T-cell (primary cell): ENCODE results near the gene APOF. TPM values are rescaled to one million over a fixed set of nuclear protein-coding genes. Genes with fewer than 3 reads are reported as not detected.
A peak's percentile ranks its signal among the peaks of the same experiment; 100 is the strongest.
"Not testable (repeated sequence)": the region's sequence is repeated elsewhere in the genome, so short reads cannot be mapped to it uniquely, and the experiment has no call there.

Source experiments
- ATAC-seq, 4 experiments: fragments of 200-7000 bp in 3 of 4; fragments of 150-1000 bp in 1 of 4; cut with Tn5 transposase; replicated peaks in 1 of 4; 1 replicate in 3 of 4; 2 replicates in 1 of 4; pipeline ENCODE4 v1.10.0; 2021; ENCODE audit warnings: moderate library complexity in 3 of 4, mild to moderate bottlenecking in 2 of 4, moderate number of reproducible peaks in 1 of 4
- CTCF ChIA-PET, 2 donors: fragments of 300-600 bp; sonication (Branson Sonifier 250); formaldehyde crosslinking; loops; one replicate each; lab custom pipeline; 2022; ENCODE audit warnings: antibody characterized with exemption in 2 of 2; lab: Charles Lee
- POLR2A ChIA-PET, 2 donors: fragments of 300-600 bp; sonication (Branson Sonifier 250); formaldehyde crosslinking; loops; one replicate each; lab custom pipeline; 2022; ENCODE audit warnings: antibody characterized with exemption in 2 of 2; lab: Charles Lee
- DNase-seq, 35 experiments: peaks; one replicate each; pipeline versions ENCODE4 v3.0.0 to v3.0.0-alpha.2; 2013 to 2023
- H3K27ac ChIP-seq: one replicate; pipeline ENCODE4 v1.5.1; 2013; ENCODE audit warnings: low read length
- H3K27me3 ChIP-seq, 2 experiments: replicated peaks in 1 of 2; 1 replicate in 1 of 2; 2 replicates in 1 of 2; pipeline versions ENCODE4 v1.6.1 to v1.7.0; 2013; ENCODE audit warnings: low read length in 1 of 2, mixed read lengths in 1 of 2; ENCODE audit not compliant: control insufficient read depth in 2 of 2, insufficient read depth in 2 of 2; ENCODE audit errors: extremely low read depth in 1 of 2
- H3K36me3 ChIP-seq, 2 donors: 1 replicate in 1 of 2; 2 replicates in 1 of 2; pipeline versions ENCODE4 v1.6.1 to v1.7.0; 2013; ENCODE audit warnings: low read length in 1 of 2; ENCODE audit not compliant: control insufficient read depth in 2 of 2, insufficient read depth in 1 of 2; ENCODE audit errors: extremely low read depth in 1 of 2
- H3K4me1 ChIP-seq, 2 experiments: 1 replicate in 1 of 2; 2 replicates in 1 of 2; pipeline versions ENCODE4 v1.6.1 to v1.7.0; 2013; ENCODE audit warnings: low read length in 2 of 2, mixed read lengths in 1 of 2; ENCODE audit not compliant: insufficient read depth in 2 of 2, control insufficient read depth in 1 of 2; ENCODE audit errors: extremely low read depth in 1 of 2
- H3K4me3 ChIP-seq, 2 donors: 1 replicate in 1 of 2; 2 replicates in 1 of 2; pipeline versions ENCODE4 v1.5.1 to v1.7.0; 2013; ENCODE audit warnings: mild to moderate bottlenecking in 2 of 2, low read length in 1 of 2, moderate library complexity in 1 of 2; ENCODE audit not compliant: control insufficient read depth in 1 of 2; ENCODE audit errors: extremely low read depth in 1 of 2
- H3K9me3 ChIP-seq: 2 replicates; pipeline ENCODE4 v1.7.0; 2013
- H3K27ac Mint-ChIP-seq, 2 donors: one replicate each; pipeline ENCODE4 v1.8.0; 2020 to 2021; ENCODE audit warnings: mild to moderate bottlenecking in 2 of 2, mixed read lengths in 2 of 2
- H3K27me3 Mint-ChIP-seq, 2 donors: one replicate each; pipeline ENCODE4 v1.8.0; 2021 to 2022; ENCODE audit warnings: mixed read lengths in 2 of 2
- H3K36me3 Mint-ChIP-seq: one replicate; pipeline ENCODE4 v1.8.0; 2021; ENCODE audit warnings: mixed read lengths
- H3K4me1 Mint-ChIP-seq, 3 donors: one replicate each; pipeline ENCODE4 v1.8.0; 2020 to 2022; ENCODE audit warnings: mixed read lengths in 3 of 3, mild to moderate bottlenecking in 1 of 3
- H3K4me3 Mint-ChIP-seq, 3 donors: one replicate each; pipeline ENCODE4 v1.8.0; 2020 to 2022; ENCODE audit warnings: mild to moderate bottlenecking in 3 of 3, mixed read lengths in 3 of 3, moderate library complexity in 3 of 3
- H3K9me3 Mint-ChIP-seq, 3 donors: one replicate each; pipeline ENCODE4 v1.8.0; 2020 to 2022; ENCODE audit warnings: mixed read lengths in 3 of 3
- WGBS: methylation state at CpG from one replicate; pipeline ENCODE4 v1.1.5; 2013; ENCODE audit warnings: missing lambda C conversion rate; ENCODE audit not compliant: insufficient coverage; 5-methylcytosine and 5-hydroxymethylcytosine counted together
- total RNA-seq, 35 experiments: library from RNA in 6 of 35; stranded (reverse) in 6 of 35; fragments of 120-200 nt in 1 of 35; gene quantifications; one replicate each; pipeline versions ENCODE4 v1.2.1 to v1.2.4 and lab custom pipeline; 2013 to 2026

The APOF gene
- total RNA-seq, 5 donors from 2014 or later (not counting 1 experiment from before 2014, with no cell fraction given): not detected

DNA sequence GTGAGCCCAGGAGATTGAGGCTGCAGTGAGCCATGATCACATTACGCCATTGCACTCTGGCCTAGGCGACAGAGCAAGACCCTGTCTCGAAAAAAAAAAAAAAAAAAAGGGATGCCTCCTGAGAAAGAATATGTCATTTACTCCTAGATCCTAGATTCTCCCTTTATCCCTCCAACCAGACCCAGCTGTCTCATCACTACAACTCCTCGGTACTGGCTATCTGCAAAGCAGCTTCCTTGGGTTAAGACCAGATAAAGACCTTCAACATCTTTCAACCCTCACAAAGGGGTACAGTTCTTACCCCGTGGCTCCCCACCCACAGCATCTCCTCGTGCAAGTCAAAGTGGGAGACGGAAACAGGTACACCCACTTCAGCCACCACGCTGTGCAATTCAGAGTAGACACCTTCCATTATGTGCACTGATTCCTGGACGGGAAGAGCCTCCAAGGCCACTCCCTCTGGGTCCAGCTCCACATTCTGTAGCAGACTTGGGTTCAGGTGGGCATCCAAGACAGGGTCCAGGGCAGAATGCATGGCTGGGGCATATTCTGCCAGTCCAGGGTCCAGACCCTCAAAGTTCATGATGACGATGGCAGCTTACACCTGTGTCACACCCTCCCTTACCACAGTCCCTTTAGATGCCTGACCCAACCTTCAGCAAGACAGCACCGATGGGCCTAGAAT is 30.0 kb downstream of the APOF start:
- no peaks in the 10 kb centered on the region for H3K9me3 ChIP-seq
- H3K27ac Mint-ChIP-seq: peak overlapping the region; percentile 100
- peaks cover 4 to 8% of the 10 kb centered on the region in 2 donors for H3K36me3 ChIP-seq
- WGBS: 76% methylated on average over 8 of the region's 11 CpGs
- CTCF ChIA-PET: interaction anchor here (0.7 to 2.5 kb wide), 7 partner anchors 17 to 132 kb away, joined by 4 to 19 read pairs (median 8); partner anchors contain the start of genes CNPY2 (in 1 of the 2) and STAT2 (in 1 of the 2)
- DNase-seq (peak in 1 of 35 experiments; percentile 10), ATAC-seq (no peak)
- no peaks in the 10 kb centered on the region for H3K27me3 ChIP-seq
- peak overlapping the region; percentile 85 to 97 (median 92) for H3K4me3 Mint-ChIP-seq
- no peaks in the 10 kb centered on the region for H3K27me3 Mint-ChIP-seq
- peaks cover 7% of the 10 kb centered on the region for H3K36me3 Mint-ChIP-seq
- H3K4me3 ChIP-seq: peak overlapping the region; percentile 15 to 63
- POLR2A ChIA-PET: interaction anchor here (0.6 to 1.8 kb wide), 7 partner anchors 27 to 1477 kb away, joined by 3 to 10 read pairs (median 4); partner anchors contain the start of genes STAT2 (in 2 of the 2) and RAB5B (in 1 of the 2)
- no peaks in the 10 kb centered on the region for H3K9me3 Mint-ChIP-seq
- peaks cover 4 to 23% of the 10 kb centered on the region in 2 experiments for H3K4me1 ChIP-seq
- peak overlapping the region; percentile 98 for H3K27ac ChIP-seq
- peaks cover 34 to 41% (median 36%) of the 10 kb centered on the region in 3 donors for H3K4me1 Mint-ChIP-seq

DNA sequence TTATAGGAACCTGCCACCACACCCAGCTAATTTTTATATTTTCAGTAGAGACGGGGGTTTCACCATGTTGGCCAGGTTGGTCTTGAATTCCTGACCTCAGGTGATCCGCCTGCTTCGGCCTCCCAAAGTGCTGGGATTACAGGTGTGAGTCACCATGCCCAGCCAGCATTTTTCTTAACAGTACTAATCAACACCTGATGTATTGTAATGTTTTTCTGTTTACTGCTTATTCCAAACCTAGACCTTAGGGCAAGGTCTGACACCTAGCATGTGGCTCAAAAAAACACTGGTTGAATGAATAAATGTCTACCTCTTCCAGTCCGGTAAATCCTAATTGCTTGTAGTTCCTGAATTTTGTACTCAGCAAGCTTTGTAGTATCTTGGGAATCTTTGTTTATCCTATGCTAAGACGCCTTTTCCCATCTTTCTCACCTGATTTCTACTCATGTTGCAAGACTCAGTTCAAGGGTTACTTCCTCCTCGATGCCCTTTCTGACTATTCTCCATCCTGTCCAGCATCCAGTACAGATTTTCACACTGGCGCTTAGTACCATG is 31.6 kb downstream of the APOF start:
- ChIA-PET CTCF (no interaction called here), POLR2A (interaction anchor here in 1 of 2 donors (0.6 kb wide), 1 partner anchor 211 kb away, joined by 3 read pairs; no protein-coding TSS in a partner anchor)
- Histone ChIP-seq H3K27ac (no peak overlapping the region), H3K9me3 (no peaks in the 10 kb centered on the region), H3K27me3 (no peaks in the 10 kb centered on the region), H3K4me1 (peaks cover 3 to 19% of the 10 kb centered on the region in 2 experiments), H3K36me3 (peaks cover 10 to 24% of the 10 kb centered on the region in 2 donors), H3K4me3 (no peak overlapping the region)
- peaks cover 21% of the 10 kb centered on the region for H3K36me3 Mint-ChIP-seq
- no CpG with 5 or more reads among the region's 7 CpGs for WGBS
- no peaks in the 10 kb centered on the region for H3K27me3 Mint-ChIP-seq
- no peaks in the 10 kb centered on the region for H3K9me3 Mint-ChIP-seq
- H3K4me3 Mint-ChIP-seq: no peak overlapping the region
- H3K27ac Mint-ChIP-seq: no peak overlapping the region
- ATAC-seq: no peak
- peaks cover 24 to 30% (median 25%) of the 10 kb centered on the region in 3 donors for H3K4me1 Mint-ChIP-seq
- DNase-seq: no peak

DNA sequence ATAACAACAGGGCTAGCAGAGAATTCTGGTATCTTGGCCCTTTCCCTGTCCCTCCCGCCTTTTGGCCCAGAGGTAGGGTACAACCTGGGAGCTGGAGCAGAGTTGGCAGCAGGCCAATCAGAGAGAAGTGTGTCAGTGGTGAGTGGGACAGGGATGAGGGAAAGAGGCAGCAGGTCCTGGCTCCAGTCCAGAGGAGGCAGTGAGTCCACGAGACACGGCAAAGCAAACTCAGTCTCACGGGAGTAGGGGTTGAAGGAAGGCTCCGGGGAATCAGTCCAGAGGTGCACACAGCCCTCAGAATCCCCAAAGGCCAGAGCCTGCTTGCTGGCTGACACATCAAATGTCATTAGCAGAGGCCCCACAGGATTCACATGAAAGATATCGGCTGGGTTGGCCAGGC is 36.1 kb downstream of the APOF start:
- no peaks in the 10 kb centered on the region for H3K27me3 Mint-ChIP-seq
- no peak overlapping the region for H3K4me3 ChIP-seq
- ATAC-seq (no peak), DNase-seq (no peak)
- no peaks in the 10 kb centered on the region for H3K9me3 Mint-ChIP-seq
- peaks cover 4 to 5% (median 4%) of the 10 kb centered on the region in 3 donors for H3K4me1 Mint-ChIP-seq
- H3K27ac Mint-ChIP-seq: no peak overlapping the region
- peaks cover 16 to 61% of the 10 kb centered on the region in 2 donors for H3K36me3 ChIP-seq
- no peaks in the 10 kb centered on the region for H3K9me3 ChIP-seq
- WGBS: 97% methylated on average over 5 of the region's 6 CpGs
- ChIA-PET CTCF (no interaction called here), POLR2A (no interaction called here)
- no peaks in the 10 kb centered on the region for H3K27me3 ChIP-seq
- no peak overlapping the region for H3K4me3 Mint-ChIP-seq
- H3K36me3 Mint-ChIP-seq: peaks cover 56% of the 10 kb centered on the region
- H3K27ac ChIP-seq: no peak overlapping the region
- no peaks in the 10 kb centered on the region for H3K4me1 ChIP-seq

DNA sequence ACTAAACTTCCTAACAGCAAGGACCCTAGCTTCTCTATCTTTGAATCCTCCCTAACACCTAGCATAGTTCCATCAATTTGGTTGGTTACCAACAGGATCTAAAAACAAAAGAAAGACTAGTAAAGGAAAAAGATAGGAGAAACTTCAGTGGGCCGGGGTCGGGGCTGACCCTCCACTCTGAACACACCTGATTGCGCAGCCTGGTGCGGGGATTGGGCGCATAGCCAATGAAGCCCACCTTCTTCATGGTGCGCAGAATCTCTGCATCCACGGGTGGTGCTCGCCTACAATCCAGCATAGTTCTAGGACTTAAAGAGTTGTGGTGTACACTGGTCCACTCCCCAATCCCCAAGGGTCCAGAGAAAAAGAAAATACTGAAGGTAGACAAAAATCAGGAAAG is 36.5 kb downstream of the APOF start:
- ATAC-seq: no peak
- H3K36me3 Mint-ChIP-seq: peaks cover 53% of the 10 kb centered on the region
- no peak overlapping the region for H3K4me3 ChIP-seq
- CTCF ChIA-PET: no interaction called here
- POLR2A ChIA-PET: no interaction called here
- no peaks in the 10 kb centered on the region for H3K4me1 ChIP-seq
- no peaks in the 10 kb centered on the region for H3K9me3 ChIP-seq
- no peak overlapping the region for H3K27ac Mint-ChIP-seq
- no peaks in the 10 kb centered on the region for H3K9me3 Mint-ChIP-seq
- no peaks in the 10 kb centered on the region for H3K27me3 Mint-ChIP-seq
- no peak overlapping the region for H3K27ac ChIP-seq
- WGBS: 100% methylated on average over 1 of the region's 8 CpGs
- no peak overlapping the region for H3K4me3 Mint-ChIP-seq
- DNase-seq: no peak
- H3K36me3 ChIP-seq: peaks cover 16 to 61% of the 10 kb centered on the region in 2 donors
- no peaks in the 10 kb centered on the region for H3K27me3 ChIP-seq
- peaks cover under 1 to 1% (median under 1%) of the 10 kb centered on the region in 3 donors for H3K4me1 Mint-ChIP-seq

DNA sequence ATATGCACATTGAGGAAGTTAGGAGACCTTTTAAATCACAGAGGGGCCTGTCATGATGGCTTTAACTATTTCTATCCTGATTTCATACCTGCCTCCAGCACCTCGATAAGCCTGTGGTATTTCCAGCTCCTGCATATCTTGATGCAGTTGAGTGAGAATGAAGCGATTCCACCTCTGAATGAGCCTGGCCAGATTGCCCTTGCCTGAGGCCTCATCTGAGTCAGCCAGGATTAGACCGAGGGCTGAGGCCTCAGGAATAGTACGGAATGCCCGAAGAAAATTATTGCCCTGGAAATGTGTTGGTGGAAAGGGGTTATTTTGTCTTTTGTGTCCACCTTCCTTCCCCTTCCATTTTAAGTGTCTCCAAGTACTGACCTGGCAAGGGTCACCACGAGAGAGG is 38.5 kb downstream of the APOF start:
- no peak for ATAC-seq
- no peak overlapping the region for H3K4me3 ChIP-seq
- no peak overlapping the region for H3K27ac ChIP-seq
- no peaks in the 10 kb centered on the region for H3K4me1 ChIP-seq
- peaks cover 16 to 72% of the 10 kb centered on the region in 2 donors for H3K36me3 ChIP-seq
- H3K27me3 ChIP-seq: no peaks in the 10 kb centered on the region
- Mint-ChIP-seq H3K36me3 (peaks cover 57% of the 10 kb centered on the region), H3K27ac (no peak overlapping the region), H3K27me3 (no peaks in the 10 kb centered on the region), H3K9me3 (no peaks in the 10 kb centered on the region), H3K4me3 (no peak overlapping the region), H3K4me1 (no peaks in the 10 kb centered on the region)
- H3K9me3 ChIP-seq: no peaks in the 10 kb centered on the region
- no peak for DNase-seq
- ChIA-PET CTCF (no interaction called here), POLR2A (no interaction called here)
- WGBS: 100% methylated on average over 2 of the region's 6 CpGs

DNA sequence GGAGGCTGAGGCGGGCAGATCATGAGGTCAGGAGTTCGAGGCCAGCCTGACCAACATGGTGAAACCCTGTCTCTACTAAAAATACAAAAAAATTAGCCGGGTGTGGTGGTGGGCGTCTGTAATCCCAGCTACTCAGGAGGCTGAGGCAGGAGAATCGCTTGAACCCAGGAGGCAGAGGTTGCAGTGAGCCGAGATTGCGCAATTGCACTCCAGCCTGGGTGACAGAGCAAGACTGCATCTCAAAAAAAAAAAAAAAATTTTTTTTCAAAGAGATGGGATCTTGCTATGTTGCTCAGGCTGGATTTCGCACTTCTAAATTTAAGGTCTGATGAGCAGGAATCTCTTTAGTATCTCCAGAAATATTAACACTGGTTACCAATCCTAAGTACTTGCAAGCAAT is 41.0 kb downstream of the APOF start:
- no CpG with 5 or more reads among the region's 8 CpGs for WGBS
- H3K4me1 ChIP-seq, ATAC-seq, DNase-seq, H3K27me3 Mint-ChIP-seq, H3K4me3 Mint-ChIP-seq, H3K4me3 ChIP-seq, H3K4me1 Mint-ChIP-seq, H3K9me3 ChIP-seq, H3K27ac ChIP-seq, CTCF ChIA-PET, H3K27ac Mint-ChIP-seq, H3K27me3 ChIP-seq, H3K9me3 Mint-ChIP-seq: not testable (repeated sequence)
- peaks cover 44% of the 10 kb centered on the region for H3K36me3 Mint-ChIP-seq
- H3K36me3 ChIP-seq: peaks cover 12 to 60% of the 10 kb centered on the region in 2 donors
- POLR2A ChIA-PET: interaction anchor here (0.6 to 0.7 kb wide), 3 partner anchors 39 to 217 kb away, joined by 3 to 5 read pairs (median 4); partner anchors contain the start of gene STAT2 (in 1 of the 2)
